Stimulated activated CD8-positive, alpha-beta memory T cell treated with anti-CD3 and anti-CD28 coated beads, Interleukin-4, amount 100 ng/mL, for 1 hour (primary cell): ENCODE data around the gene SVIL.
"Not testable (repeated sequence)": the region's sequence is repeated elsewhere in the genome, so short reads cannot be mapped to it uniquely, and the experiment has no call there.

Experiments used
- DNase-seq, 2 donors: peaks; one replicate each; pipeline ENCODE4 v3.0.0-alpha.2; 2020; ENCODE audit warnings: low read depth in 2 of 2, low spot score in 1 of 2

Gene SVIL

DNA sequence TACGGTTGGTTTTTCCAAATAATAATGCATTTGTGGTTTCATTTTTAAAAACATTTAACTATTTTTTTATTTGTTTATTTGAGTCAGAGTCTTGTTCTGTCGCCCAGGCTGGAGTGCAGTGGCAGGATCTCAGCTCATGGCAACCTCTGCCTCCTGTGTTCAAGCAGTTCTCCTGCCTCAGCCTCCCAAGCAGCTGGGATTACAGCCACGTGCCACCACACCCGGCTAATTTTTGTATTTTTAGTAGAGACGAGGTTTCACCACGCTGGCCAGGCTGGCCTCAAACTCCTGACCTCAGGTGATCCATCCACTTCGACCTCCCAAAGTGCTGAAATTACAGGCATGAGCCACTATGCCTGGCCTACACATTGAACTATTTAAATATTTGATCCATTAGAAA lies 28.1 kb downstream of the SVIL start:
- DNase-seq: not testable (repeated sequence)

GRCh38 chr10:29604291-29604825 lies 30.4 kb downstream of the SVIL start:
- no peak for DNase-seq

- no peak for DNase-seq
Measured at GRCh38 chr10:29603223-29603896, 31.4 kb downstream of the SVIL start.

DNA sequence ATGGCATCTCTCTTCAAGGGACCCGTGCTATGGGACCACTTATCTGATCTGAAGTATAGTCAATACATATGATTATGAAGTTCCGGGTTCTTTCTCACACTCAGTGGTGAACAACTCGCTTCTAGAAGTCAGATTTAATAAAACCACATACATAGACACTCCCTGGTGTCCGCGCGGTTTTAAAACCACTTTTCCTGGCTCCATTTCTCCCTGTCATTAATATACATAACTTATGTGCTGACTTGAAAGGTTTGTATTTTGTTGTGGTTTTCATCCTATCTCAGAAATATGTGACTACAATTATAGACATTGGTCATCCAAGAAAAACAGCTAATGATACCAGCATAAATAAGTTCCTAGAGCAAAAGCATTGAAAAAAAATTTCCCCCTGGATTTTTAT lies 34.0 kb downstream of the SVIL start:
- no peak for DNase-seq

GRCh38 chr10:29600067-29600466 lies 34.7 kb downstream of the SVIL start:
- DNase-seq: no peak

DNA sequence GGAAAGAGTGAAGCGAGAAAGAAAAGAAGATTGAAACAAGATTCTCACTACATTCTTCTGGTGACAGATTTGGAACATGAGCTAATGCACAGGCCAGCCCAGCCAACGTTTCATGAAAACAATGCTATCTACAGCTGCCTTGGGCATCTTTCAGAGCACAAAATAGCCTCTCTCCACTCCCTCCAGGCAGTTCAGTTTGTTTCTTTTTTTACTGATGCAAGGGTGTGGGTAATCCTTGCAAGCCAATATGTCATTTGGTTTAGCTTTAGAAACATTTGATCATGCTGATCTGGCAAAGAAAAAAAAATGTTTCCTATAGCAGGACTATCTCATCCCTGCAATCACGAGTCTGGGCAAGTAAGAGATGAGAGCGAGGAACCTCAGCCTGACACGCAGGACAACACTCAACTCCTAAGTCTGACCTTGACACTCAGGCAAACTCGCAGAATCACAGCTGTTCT lies 35.9 kb downstream of the SVIL start:
- DNase-seq: no peak

GRCh38 chr10:29596826-29597225 lies 37.9 kb downstream of the SVIL start:
- no peak for DNase-seq

DNA sequence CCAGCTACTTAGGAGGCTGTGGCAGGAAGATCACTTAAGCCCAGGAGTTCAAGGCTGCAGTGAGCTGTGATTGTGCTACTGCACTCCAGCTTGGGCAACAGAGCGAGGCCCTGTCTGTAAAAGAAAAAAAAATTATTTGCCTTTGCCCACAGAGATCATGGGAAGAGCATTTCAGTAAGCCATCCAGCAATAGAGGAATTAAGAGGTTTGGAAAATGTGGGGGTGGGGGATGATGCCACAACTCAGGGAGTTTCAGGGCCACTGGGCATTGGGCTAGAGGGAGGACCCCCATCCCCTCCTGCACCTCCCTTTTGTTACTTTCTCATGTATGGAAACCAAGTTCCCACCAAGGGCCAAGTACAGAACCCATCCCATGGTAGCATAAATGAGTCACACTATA lies 38.4 kb downstream of the SVIL start:
- no peak for DNase-seq

DNA sequence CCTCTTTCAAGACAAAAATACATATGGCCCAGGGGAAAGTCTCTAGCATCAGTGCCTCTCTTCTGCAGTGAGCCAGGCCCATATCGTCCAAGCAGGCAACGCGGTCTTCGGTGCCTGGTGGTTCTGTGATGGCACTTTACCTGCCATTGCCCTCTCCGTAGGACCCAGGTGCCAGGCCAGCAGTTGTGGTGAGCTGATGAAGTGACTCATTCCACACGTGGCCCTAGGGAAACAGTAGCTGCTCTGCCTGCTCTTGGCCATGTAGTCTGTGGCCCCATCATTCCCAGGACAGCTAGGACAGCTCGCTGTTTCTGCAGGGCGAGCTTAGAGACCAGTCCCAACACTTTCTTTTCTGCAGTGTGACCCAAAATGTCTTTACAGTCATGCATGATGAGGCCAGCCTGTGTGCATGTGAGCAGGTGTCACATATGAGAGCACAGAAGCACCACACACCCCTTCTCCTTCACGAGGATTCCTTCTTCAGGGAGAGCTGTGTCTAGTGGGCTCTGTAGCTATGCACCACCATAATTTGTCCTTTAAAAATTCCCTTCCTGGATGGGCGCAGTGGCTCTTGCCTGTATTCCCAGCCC lies 39.0 kb downstream of the SVIL start:
- DNase-seq: no peak

- no peak for DNase-seq
Measured at GRCh38 chr10:29595146-29595545, 39.6 kb downstream of the SVIL start.

DNA sequence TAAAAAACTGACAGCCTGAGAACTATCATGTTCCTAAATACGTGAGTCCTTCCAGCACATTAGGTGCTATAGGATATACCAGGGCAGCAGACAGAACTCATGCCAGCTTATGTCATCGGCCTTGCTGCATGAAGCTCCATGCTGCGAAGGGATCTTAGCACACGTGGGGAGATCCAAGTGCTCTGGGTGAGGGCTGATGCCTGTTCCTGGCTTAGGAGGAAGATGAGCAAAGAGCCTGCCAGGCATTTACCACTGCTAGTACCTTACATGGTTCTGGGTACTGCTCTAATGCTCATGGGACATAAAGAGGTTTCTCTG lies 43.2 kb downstream of the SVIL start:
- no peak for DNase-seq

- DNase-seq: no peak
Measured at GRCh38 chr10:29590915-29591650, 43.7 kb downstream of the SVIL start.

DNA sequence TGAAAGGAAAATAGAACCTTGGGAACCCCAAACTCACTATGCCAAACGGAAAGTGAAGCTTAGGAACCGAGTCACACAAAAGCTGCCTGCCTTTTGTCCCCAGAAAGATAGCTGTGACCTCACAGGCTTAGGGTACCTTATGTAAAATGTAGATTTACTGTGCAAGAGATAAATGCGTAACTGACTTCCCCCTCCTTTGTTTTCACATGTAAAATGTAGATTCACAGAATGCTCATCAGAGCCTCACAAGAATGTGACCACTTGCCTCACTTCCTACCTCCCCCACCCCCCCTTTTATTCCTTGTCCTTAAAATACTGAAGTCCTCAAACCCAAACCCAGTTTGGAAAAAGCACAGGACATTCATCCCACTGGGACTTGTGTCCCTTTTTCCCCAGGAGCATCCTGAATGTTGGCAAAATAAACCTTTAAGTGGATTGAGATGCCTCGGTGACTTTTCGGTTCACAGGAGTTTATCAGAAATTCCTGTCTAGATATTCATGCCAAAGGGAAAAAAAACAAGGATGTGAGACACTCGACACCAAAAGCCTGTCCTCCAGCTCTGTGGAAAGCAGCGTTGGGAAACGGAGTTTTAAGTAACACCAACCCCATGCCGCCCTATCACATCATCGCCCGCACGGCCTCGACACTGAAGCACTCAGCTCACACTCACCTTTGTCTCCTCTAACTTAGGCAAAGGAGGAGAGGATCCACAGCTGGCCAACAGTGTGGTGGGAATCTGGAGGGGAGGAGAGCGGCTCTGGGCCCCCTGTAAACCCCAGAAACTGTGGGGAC lies 45.9 kb downstream of the SVIL start:
- DNase-seq: no peak

GRCh38 chr10:29587750-29588628 lies 46.8 kb downstream of the SVIL start:
- not testable (repeated sequence) for DNase-seq

DNA sequence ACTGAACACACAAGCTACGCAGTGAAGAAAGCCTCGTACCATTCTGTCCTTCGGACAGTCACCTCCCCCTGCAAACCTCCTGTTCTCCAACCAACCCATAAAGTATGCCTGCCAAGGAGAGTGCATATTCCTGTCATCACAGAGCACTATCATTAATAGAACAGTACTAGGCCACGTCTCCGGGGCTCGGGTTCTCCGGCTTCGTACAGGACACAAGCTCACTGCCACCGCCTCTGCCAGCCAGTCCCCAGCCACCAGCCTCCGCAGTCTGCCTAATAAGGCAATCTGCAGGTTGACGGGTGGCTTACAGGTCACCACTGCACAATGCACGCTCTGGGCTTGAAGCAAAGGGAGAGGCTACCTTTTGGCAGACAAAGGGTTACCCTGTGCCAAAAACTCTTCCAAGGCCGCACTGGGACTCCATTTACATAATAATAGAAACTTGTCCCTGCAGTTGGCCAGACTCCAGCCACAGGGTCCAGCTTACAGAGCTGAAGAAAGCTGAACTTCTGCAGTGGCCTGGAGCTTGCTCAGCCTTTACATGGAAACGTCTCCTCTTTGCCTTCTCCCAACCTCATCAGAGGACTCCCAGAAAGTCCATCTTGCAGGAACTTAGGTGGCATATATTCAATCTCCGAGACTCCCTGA lies 47.5 kb downstream of the SVIL start:
- not testable (repeated sequence) for DNase-seq

- DNase-seq: no peak
Measured at GRCh38 chr10:29586509-29586908, 48.3 kb downstream of the SVIL start.

GRCh38 chr10:29585488-29585976 lies 49.2 kb downstream of the SVIL start:
- DNase-seq: no peak

- DNase-seq: no peak
Measured at GRCh38 chr10:29584436-29584835, 50.3 kb downstream of the SVIL start.

DNA sequence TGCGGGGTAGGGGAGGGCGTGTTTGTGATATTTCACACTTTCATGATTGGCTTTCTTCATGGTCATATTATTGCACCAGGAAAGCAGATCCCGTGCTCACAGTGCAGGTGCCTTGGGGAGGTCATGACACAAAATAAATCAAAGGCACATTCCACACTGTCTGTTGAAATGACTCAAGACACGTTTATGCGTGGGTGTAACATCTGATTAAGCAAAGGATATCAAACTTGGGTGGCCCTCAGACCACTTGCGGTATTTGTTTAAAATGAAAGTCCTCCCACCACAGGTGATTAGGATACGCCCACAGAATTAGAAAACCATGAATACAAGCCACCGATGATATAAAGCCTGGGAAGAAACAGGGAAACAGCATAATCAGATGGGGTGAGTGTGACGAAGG lies 51.1 kb downstream of the SVIL start:
- no peak for DNase-seq

- DNase-seq: not testable (repeated sequence)
Measured at GRCh38 chr10:29582769-29583168, 52.0 kb downstream of the SVIL start.
